ENCODE data around the gene CHST9.

Gene CHST9

DNA sequence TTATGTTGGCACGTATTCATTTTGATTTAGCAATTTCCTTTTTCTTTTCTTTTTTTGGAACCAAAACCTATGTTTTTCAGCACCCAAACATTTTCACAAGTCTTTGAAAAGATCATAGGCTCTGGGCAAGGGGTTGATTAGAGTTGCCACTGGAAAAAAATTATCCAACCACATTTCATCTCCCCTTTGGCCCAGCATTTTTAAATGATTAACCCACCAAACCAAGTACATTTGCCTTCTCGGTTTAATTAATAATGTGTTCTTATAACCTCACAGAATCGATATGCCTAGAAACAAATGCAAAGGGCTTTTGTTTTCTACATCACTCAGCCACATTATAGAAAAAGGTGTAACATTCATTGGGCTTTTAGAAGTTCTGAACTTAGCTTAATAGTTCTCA is 66.1 kb downstream of the CHST9 start:
- no peak for TF ChIP-seq ZFX (IDR thresholded peaks at IDR 0.05; ENCODE audit: borderline replicate concordance)
- TF ChIP-seq, protein P1, sequence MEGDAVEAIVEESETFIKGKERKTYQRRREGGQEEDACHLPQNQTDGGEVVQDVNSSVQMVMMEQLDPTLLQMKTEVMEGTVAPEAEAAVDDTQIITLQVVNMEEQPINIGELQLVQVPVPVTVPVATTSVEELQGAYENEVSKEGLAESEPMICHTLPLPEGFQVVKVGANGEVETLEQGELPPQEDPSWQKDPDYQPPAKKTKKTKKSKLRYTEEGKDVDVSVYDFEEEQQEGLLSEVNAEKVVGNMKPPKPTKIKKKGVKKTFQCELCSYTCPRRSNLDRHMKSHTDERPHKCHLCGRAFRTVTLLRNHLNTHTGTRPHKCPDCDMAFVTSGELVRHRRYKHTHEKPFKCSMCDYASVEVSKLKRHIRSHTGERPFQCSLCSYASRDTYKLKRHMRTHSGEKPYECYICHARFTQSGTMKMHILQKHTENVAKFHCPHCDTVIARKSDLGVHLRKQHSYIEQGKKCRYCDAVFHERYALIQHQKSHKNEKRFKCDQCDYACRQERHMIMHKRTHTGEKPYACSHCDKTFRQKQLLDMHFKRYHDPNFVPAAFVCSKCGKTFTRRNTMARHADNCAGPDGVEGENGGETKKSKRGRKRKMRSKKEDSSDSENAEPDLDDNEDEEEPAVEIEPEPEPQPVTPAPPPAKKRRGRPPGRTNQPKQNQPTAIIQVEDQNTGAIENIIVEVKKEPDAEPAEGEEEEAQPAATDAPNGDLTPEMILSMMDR (IDR thresholded peaks at IDR 0.05): no peak
- no peak overlapping the region for H3K27ac ChIP-seq

DNA sequence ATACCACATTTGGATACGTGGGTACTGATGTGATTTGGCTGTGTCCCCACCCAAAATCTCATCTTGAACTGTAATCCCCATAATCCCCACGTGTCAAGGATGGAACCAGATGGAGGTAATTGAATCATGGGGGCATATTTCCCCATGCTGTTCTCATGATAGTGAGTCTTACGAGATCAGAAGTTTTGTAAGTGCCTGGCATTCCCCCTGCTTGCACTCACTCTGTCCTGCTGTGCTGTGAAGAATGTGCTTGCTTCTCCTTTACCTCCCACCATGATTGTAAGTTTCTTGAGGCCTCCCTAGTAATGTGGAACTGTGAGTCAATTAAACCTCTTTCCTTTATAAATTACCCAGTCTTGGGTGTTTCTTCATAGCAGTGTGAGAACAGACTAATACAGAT is 70.3 kb downstream of the CHST9 start:
- no peak overlapping the region for H3K27ac ChIP-seq
- no peak for TF ChIP-seq ZFX (IDR thresholded peaks at IDR 0.05; ENCODE audit: borderline replicate concordance)
- TF ChIP-seq, protein P1 (IDR thresholded peaks at IDR 0.05): no peak

DNA sequence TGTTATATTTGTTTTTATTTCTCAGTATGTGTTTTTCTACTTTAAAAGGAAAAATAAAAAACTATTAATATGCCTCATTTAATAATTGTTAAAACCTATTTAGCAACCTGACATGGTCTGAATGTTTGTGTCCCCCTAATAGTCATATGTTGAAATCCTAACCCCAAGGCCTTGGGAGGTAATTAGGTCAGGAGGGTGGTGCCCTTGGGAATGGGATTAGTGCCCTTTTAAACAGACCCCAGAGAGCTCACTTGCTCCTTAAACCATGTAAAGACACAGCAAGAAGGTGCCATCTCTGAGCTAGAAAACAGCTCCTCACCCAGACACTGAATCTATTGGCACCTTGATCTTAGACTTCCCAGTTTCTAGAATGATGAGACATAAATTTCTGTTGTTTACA is 71.8 kb downstream of the CHST9 start:
- no peak for TF ChIP-seq ZFX (IDR thresholded peaks at IDR 0.05; ENCODE audit: borderline replicate concordance)
- TF ChIP-seq, protein P1 (IDR thresholded peaks at IDR 0.05): no peak
- H3K27ac ChIP-seq: no peak overlapping the region

DNA sequence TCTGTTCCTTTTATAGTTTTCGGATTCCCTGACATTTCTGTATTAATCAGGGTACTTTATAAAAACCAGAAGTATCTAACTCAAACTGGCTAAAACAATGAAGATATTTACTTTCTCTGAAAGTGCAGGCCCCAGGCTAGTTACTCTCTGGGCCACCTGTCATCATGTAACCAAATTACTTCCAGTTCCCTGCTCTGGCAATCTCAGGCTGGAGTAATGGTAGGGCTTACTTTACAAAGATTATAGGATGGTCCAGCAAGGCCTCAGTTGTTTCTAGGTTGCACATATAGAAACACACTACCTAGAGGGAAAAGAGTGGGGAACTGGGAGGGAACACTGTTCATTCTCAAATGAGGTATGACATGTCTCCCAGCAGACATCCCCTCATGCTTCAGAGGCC is 74.8 kb downstream of the CHST9 start:
- TF ChIP-seq, protein P1 (IDR thresholded peaks at IDR 0.05): no peak
- no peak for TF ChIP-seq ZFX (IDR thresholded peaks at IDR 0.05; ENCODE audit: borderline replicate concordance)
- H3K27ac ChIP-seq: no peak overlapping the region

DNA sequence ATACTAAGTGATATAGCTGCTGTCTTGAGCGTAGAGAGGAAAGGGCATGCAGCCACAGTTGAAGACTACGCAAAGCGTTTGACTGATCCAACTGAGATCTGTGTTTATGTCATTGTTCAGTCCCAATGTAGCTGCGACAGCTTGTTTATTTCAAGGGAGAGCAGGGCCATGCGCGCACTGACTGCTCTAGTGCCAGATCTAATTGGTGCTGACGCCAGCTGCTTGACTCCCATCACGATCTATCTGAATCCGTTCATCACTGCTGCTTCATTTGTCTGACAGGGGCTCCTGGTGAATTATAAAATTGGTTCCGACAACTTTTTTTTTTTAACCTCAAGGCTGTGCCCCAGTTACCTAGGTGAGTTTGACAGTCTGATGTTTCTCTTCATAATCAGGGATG is 75.7 kb downstream of the CHST9 start:
- no peak overlapping the region for H3K27ac ChIP-seq
- TF ChIP-seq, protein P1 (IDR thresholded peaks at IDR 0.05): no peak
- TF ChIP-seq ZFX (IDR thresholded peaks at IDR 0.05; ENCODE audit: borderline replicate concordance): no peak

DNA sequence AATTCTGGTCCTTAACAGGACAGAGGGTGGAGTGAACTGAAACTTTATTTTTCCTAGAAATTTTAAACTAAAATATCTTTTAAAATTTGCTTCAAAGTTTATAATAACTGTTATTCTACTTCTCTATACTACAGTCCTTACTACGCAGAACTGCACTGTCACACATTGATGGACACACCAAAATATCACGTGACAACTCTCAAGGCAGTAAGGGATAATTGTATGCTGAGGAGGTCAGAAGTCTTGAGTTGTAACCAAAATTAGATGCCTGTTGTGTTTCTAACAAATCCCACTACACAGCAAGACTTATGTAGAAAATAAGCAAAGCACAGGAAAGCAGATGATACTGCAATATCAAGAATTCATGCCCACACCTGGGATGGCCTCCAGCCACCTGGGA is 76.3 kb downstream of the CHST9 start:
- H3K27ac ChIP-seq: no peak overlapping the region
- TF ChIP-seq ZFX (IDR thresholded peaks at IDR 0.05; ENCODE audit: borderline replicate concordance): no peak
- TF ChIP-seq, protein P1 (IDR thresholded peaks at IDR 0.05): no peak

DNA sequence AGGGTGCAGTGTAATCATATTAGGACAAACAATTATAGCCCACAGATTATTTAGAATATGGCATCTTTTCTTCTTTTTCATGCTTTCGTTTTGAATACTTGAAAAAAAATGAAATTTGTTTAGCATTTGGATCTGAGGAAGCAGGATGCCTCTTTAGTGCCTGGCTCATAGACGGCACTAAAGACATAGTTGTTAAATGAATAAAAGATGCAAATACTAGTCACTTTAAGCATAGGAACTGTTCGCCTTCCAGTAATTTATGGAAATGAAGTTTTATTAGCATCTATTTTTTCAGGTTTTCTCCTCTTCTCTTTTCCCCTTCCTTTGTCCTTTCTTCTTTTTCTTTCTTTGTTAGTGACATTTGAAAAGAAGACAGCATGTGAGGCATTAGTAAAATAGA is 80.4 kb downstream of the CHST9 start:
- TF ChIP-seq, protein P1 (IDR thresholded peaks at IDR 0.05): no peak
- no peak for TF ChIP-seq ZFX (IDR thresholded peaks at IDR 0.05; ENCODE audit: borderline replicate concordance)

More for the DNA sequence above, 80.4 kb downstream of the CHST9 start:
- H3K27ac ChIP-seq: no peak overlapping the region

Data from 22Rv1 (cell line).